ENCODE measurements around the gene LTK.

The LTK gene

DNA sequence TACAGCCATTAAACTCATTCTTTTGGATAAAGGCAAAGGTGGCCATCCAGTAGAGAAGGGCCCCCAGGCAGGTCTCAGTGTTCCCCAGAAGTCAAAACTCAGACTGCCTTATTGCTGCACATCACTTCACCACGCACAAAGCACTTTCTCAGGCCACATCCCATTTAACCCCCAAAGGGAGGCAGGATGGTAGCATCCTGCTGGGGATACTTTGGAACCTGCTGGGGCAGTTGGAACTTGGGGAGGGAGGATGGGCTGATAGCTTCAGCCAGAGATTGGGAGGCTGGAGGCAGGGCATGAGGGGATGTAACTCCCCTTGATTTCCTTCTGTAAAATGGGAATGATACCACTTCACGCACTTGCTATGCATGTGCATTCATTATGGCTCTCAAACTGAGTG is 15.0 kb downstream of the LTK start:
- Histone ChIP-seq H3K9ac (ENCODE audit: low read length in 2 of 2) (no peak overlapping the region), H3K9me3 (ENCODE audit: control insufficient read depth in 2 of 2, low read length in 2 of 2) (no peaks in the 10 kb centered on the region), H3K27me3 (ENCODE audit: control insufficient read depth in 1 of 2, insufficient read depth in 2 of 2, low read length in 2 of 2) (peaks cover 29 to 50% of the 10 kb centered on the region in 2 donors), H3K36me3 (ENCODE audit: control insufficient read depth in 2 of 2, insufficient read depth in 2 of 2, low read length in 2 of 2) (no peaks in the 10 kb centered on the region), H3K4me3 (ENCODE audit: low read length in 2 of 2) (no peak overlapping the region), H3K27ac (ENCODE audit: low read length) (no peak overlapping the region), H3K4me1 (ENCODE audit: control insufficient read depth, insufficient read depth, low read length) (peaks cover 30% of the 10 kb centered on the region)

DNA sequence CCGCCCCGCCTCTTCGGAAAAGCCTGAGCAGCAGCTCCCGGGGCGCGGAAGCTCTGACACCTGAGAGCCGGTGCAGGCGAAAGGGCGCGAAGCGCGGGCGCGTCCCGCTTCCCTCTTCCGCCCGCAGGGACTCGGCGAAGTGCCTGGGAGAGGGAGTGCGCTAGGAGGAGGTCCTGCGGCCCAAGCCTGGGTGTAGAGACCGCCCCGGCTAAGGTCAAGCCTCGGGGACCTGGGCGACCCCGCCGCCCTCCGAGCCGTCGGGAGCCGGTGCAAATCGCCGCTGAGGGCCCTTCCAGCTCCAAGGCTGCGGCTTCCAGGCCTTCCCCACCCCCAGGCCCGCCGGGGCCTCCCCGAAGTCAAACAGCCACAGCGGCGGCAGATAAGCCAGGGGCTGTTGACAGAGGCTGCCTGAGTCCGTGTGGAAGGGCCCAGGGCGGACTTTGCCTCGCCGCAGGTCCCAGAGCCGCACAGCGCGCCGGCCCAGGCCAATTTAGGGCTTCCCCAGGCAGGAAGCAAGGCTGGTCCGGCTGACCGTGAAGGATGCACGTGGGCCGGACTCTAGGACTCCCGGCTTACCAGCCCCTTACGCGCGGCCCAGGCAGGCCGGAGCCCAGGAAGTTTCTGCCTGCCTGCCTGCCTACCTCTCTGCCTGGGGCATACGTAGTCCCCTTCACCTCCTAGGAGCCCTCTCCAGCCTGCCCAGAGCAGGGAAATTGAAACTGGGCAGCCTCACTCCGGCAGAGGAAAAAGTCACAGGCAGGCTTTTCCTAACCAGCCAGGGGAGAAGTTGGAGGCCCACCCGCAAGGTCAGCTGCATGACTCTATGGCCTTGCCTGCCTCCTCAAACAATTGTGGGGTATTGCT is 17.7 kb downstream of the LTK start:
- Histone ChIP-seq H3K9ac (ENCODE audit: low read length in 2 of 2) (no peak overlapping the region), H3K9me3 (ENCODE audit: control insufficient read depth in 2 of 2, low read length in 2 of 2) (no peaks in the 10 kb centered on the region), H3K36me3 (ENCODE audit: control insufficient read depth in 2 of 2, insufficient read depth in 2 of 2, low read length in 2 of 2) (no peaks in the 10 kb centered on the region), H3K27me3 (ENCODE audit: control insufficient read depth in 1 of 2, insufficient read depth in 2 of 2, low read length in 2 of 2) (peaks cover 19 to 34% of the 10 kb centered on the region in 2 donors), H3K4me1 (ENCODE audit: control insufficient read depth, insufficient read depth, low read length) (peaks cover 30% of the 10 kb centered on the region), H3K4me3 (ENCODE audit: low read length in 2 of 2) (no peak overlapping the region), H3K27ac (ENCODE audit: low read length) (no peak overlapping the region)

GRCh38 chr15:41494922-41495735 is 18.5 kb downstream of the LTK start:
- Histone ChIP-seq H3K4me3 (ENCODE audit: low read length in 2 of 2) (peak overlapping the region in 1 of 2 donors; percentile 73), H3K4me1 (ENCODE audit: control insufficient read depth, insufficient read depth, low read length) (peaks cover 30% of the 10 kb centered on the region), H3K27me3 (ENCODE audit: control insufficient read depth in 1 of 2, insufficient read depth in 2 of 2, low read length in 2 of 2) (peaks cover 17 to 29% of the 10 kb centered on the region in 2 donors), H3K27ac (ENCODE audit: low read length) (no peak overlapping the region), H3K36me3 (ENCODE audit: control insufficient read depth in 2 of 2, insufficient read depth in 2 of 2, low read length in 2 of 2) (no peaks in the 10 kb centered on the region), H3K9me3 (ENCODE audit: control insufficient read depth in 2 of 2, low read length in 2 of 2) (no peaks in the 10 kb centered on the region), H3K9ac (ENCODE audit: low read length in 2 of 2) (no peak overlapping the region)

DNA sequence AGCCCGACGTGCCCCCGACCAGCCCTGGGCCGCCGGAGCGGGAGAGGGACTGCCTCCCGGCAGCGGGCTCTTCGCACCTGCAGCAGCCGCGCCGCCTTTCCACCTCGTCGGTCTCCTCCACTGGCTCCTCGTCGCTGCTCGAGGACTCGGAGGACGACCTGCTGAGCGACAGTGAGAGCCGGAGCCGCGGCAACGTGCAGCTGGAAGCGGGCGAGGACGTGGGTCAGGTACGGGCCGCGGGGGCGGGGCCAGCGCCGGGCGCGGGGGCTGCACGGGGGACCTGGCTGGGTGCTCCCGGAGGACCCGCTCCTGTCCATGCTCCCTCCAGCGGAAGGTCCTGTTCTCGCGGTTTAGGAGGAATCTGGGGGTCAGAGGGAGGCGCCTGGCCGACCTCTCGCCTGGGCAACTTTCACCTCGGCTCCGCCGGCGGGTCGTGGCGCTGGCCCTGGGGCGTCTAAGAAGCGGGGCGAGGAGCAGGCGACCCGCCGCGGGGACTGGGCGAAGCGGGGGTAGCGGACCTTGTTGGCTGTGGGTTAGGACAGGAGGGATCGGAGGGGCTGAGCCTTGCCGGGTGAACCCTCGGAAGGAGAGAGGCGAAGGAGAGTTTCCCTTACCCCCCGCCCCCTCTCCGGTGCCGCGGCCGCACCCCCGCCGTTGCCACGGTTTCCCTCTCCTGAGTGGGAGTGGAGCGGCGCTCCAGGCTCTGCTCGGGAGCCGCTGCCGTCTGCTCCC is 19.3 kb downstream of the LTK start:
- H3K9ac ChIP-seq (ENCODE audit: low read length in 2 of 2): no peak overlapping the region
- H3K27ac ChIP-seq (ENCODE audit: low read length): no peak overlapping the region
- H3K27me3 ChIP-seq (ENCODE audit: control insufficient read depth in 1 of 2, insufficient read depth in 2 of 2, low read length in 2 of 2): peaks cover 17 to 29% of the 10 kb centered on the region in 2 donors
- no peaks in the 10 kb centered on the region for H3K36me3 ChIP-seq (ENCODE audit: control insufficient read depth in 2 of 2, insufficient read depth in 2 of 2, low read length in 2 of 2)
- peaks cover 30% of the 10 kb centered on the region for H3K4me1 ChIP-seq (ENCODE audit: control insufficient read depth, insufficient read depth, low read length)
- peak overlapping the region; percentile 31 to 73 for H3K4me3 ChIP-seq (ENCODE audit: low read length in 2 of 2)
- H3K9me3 ChIP-seq (ENCODE audit: control insufficient read depth in 2 of 2, low read length in 2 of 2): no peaks in the 10 kb centered on the region

GRCh38 chr15:41493902-41494189 is 19.8 kb downstream of the LTK start:
- Histone ChIP-seq H3K9me3 (ENCODE audit: control insufficient read depth in 2 of 2, low read length in 2 of 2) (no peaks in the 10 kb centered on the region), H3K27me3 (ENCODE audit: control insufficient read depth in 1 of 2, insufficient read depth in 2 of 2, low read length in 2 of 2) (peaks cover 16 to 25% of the 10 kb centered on the region in 2 donors), H3K36me3 (ENCODE audit: control insufficient read depth in 2 of 2, insufficient read depth in 2 of 2, low read length in 2 of 2) (no peaks in the 10 kb centered on the region), H3K4me1 (ENCODE audit: control insufficient read depth, insufficient read depth, low read length) (peaks cover 30% of the 10 kb centered on the region), H3K27ac (ENCODE audit: low read length) (no peak overlapping the region), H3K4me3 (ENCODE audit: low read length in 2 of 2) (peak overlapping the region; percentile 31 to 73), H3K9ac (ENCODE audit: low read length in 2 of 2) (no peak overlapping the region)

GRCh38 chr15:41493205-41493901 is 20.3 kb downstream of the LTK start, which contains the start of gene ITPKA:
Gene ITPKA (plus strand): TSS chr15:41493874. CDS start chr15:41493928, 54 bp downstream.
- no peak within 1 kb of the TSS for H3K27ac ChIP-seq (ENCODE audit: low read length)
- H3K9ac ChIP-seq (ENCODE audit: low read length in 2 of 2): peak within 1 kb of the TSS; percentile 57 to 62
- peaks cover 11 to 23% of the 10 kb centered on the region in 2 donors for H3K27me3 ChIP-seq (ENCODE audit: control insufficient read depth in 1 of 2, insufficient read depth in 2 of 2, low read length in 2 of 2)

DNA sequence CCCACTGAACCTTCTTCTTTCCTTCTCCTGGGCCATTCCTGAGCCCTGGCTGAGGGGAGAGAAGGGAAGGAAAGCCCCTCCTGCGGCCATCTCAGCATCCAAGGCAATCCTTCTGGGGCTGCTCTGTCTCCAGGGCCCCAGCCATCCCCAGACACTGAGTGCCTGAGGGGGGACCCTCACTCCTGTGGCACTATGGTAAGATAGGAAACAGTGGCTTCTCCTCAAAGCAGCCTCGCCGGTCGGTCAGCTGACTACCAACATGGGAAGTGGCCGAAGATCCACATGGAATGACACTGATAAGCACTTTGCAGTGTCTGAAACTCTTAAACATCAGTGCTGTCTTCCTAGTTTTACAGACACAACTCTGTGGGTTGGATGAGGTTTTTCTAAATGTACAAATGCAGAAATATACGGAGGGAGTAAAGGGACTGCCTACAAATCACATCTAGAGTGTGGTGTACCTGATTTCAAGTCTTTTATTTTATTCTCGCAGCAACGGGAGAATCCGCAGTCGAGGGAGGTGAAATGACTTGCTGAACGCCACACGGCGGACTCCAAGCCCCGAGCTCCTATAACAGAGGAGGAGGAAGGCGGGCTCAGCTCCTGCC is 20.9 kb downstream of the LTK start:
- Histone ChIP-seq H3K27ac (ENCODE audit: low read length) (no peak overlapping the region), H3K4me1 (ENCODE audit: control insufficient read depth, insufficient read depth, low read length) (peaks cover 30% of the 10 kb centered on the region), H3K9me3 (ENCODE audit: control insufficient read depth in 2 of 2, low read length in 2 of 2) (no peaks in the 10 kb centered on the region), H3K4me3 (ENCODE audit: low read length in 2 of 2) (peak overlapping the region; percentile 20 to 73), H3K36me3 (ENCODE audit: control insufficient read depth in 2 of 2, insufficient read depth in 2 of 2, low read length in 2 of 2) (no peaks in the 10 kb centered on the region), H3K9ac (ENCODE audit: low read length in 2 of 2) (peak overlapping the region; percentile 57 to 62), H3K27me3 (ENCODE audit: control insufficient read depth in 1 of 2, insufficient read depth in 2 of 2, low read length in 2 of 2) (peaks cover 16 to 28% of the 10 kb centered on the region in 2 donors)

More at GRCh38 chr15:41493205-41493901, 20.3 kb downstream of the LTK start, which contains the start of gene ITPKA:
- Histone ChIP-seq H3K4me1 (ENCODE audit: control insufficient read depth, insufficient read depth, low read length) (peaks cover 30% of the 10 kb centered on the region), H3K36me3 (ENCODE audit: control insufficient read depth in 2 of 2, insufficient read depth in 2 of 2, low read length in 2 of 2) (no peaks in the 10 kb centered on the region), H3K4me3 (ENCODE audit: low read length in 2 of 2) (peak within 1 kb of the TSS; percentile 31 to 73), H3K9me3 (ENCODE audit: control insufficient read depth in 2 of 2, low read length in 2 of 2) (no peaks in the 10 kb centered on the region)

DNA sequence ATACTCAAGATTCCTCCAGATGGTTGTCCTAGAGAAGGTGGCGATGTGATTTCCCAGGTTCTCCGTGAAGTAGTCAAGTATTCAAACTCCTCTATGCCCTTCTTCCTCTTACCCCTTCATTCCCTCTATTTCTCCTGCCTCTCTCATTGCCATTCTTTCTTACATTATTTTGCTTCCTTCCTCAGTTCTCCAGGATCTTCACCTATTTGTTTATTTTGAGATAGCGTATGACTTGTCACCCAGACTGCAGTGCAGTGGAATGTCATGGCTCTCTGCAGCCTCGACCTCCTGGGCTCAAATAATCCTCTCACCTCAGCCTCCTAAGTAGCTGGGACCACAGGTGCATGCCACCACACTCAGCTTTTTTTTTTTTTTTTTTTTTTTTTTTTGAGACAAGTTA is 21.7 kb downstream of the LTK start:
- Histone ChIP-seq H3K9me3 (ENCODE audit: control insufficient read depth in 2 of 2, low read length in 2 of 2) (no peaks in the 10 kb centered on the region), H3K9ac (ENCODE audit: low read length in 2 of 2) (no peak overlapping the region), H3K27ac (ENCODE audit: low read length) (no peak overlapping the region), H3K4me1 (ENCODE audit: control insufficient read depth, insufficient read depth, low read length) (peaks cover 30% of the 10 kb centered on the region), H3K36me3 (ENCODE audit: control insufficient read depth in 2 of 2, insufficient read depth in 2 of 2, low read length in 2 of 2) (no peaks in the 10 kb centered on the region), H3K27me3 (ENCODE audit: control insufficient read depth in 1 of 2, insufficient read depth in 2 of 2, low read length in 2 of 2) (peaks cover 21 to 29% of the 10 kb centered on the region in 2 donors), H3K4me3 (ENCODE audit: low read length in 2 of 2) (no peak overlapping the region)

DNA sequence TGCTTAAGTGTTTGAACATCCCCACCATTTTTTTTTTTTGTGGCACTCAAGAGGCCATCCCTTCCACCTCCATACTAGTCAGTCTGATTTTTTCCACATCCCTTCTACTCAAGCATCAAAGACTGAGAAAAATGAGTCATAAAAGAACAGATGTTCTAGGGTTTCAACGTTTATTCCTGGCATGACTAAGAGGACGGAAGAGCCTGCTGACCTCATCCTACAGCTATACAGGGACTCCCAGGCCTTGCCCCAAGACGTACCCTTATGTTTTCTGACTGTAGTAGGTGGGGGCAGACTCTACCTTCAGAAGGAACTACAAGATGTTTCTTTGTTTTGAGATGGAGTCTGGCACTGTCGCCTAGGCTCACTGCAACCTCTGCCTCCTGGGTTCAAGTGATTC is 23.3 kb downstream of the LTK start:
- H3K27ac ChIP-seq (ENCODE audit: low read length): no peak overlapping the region
- no peak overlapping the region for H3K4me3 ChIP-seq (ENCODE audit: low read length in 2 of 2)
- H3K9me3 ChIP-seq (ENCODE audit: control insufficient read depth in 2 of 2, low read length in 2 of 2): no peaks in the 10 kb centered on the region
- no peaks in the 10 kb centered on the region for H3K36me3 ChIP-seq (ENCODE audit: control insufficient read depth in 2 of 2, insufficient read depth in 2 of 2, low read length in 2 of 2)
- H3K9ac ChIP-seq (ENCODE audit: low read length in 2 of 2): no peak overlapping the region
- H3K4me1 ChIP-seq (ENCODE audit: control insufficient read depth, insufficient read depth, low read length): peaks cover 27% of the 10 kb centered on the region
- peaks cover 21 to 29% of the 10 kb centered on the region in 2 donors for H3K27me3 ChIP-seq (ENCODE audit: control insufficient read depth in 1 of 2, insufficient read depth in 2 of 2, low read length in 2 of 2)
